HepG2 (cell line): Measurements from ENCODE around the gene PCIF1. TPM values are rescaled to one million over a fixed set of nuclear protein-coding genes. Genes with fewer than 3 reads are reported as not detected.

ENCODE experiments used
- CBX2 ChIP-seq, 2 experiments: fragments of 200-600 bp in 1 of 2; sonication (generic); formaldehyde crosslinking in 1 of 2; IDR thresholded peaks; 2 replicates each; pipeline versions ENCODE4 v1.7.0 to v1.8.1; 2018 to 2022; ENCODE audit warnings: low read depth in 2 of 2, low read length in 1 of 2, mild to moderate bottlenecking in 1 of 2, missing genetic modification reagents in 1 of 2
- GATAD1 ChIP-seq: IDR thresholded peaks from 2 replicates; pipeline ENCODE4 v1.6.1; 2016; ENCODE audit warnings: missing genetic modification reagents, missing compliant biosample characterization
- HOXA3 ChIP-seq: sonication (generic); formaldehyde crosslinking; IDR thresholded peaks from 2 replicates; pipeline ENCODE4 v1.5.0; 2020; ENCODE audit warnings: missing genetic modification reagents
- KLF16 ChIP-seq, 2 experiments: sonication (generic) in 1 of 2; formaldehyde crosslinking in 1 of 2; IDR thresholded peaks; 2 replicates each; pipeline versions ENCODE4 v1.6.1 to v1.8.0; 2016 to 2023; ENCODE audit warnings: missing genetic modification reagents in 2 of 2, missing compliant biosample characterization in 1 of 2
- MAF1 ChIP-seq: sonication (generic); formaldehyde crosslinking; IDR thresholded peaks from 2 replicates; pipeline ENCODE4 v1.5.0; 2020; ENCODE audit warnings: missing genetic modification reagents, borderline replicate concordance
- PHF21A ChIP-seq: sonication (generic); formaldehyde crosslinking; IDR thresholded peaks from 2 replicates; pipeline ENCODE4 v1.5.0; 2020; ENCODE audit warnings: mild to moderate bottlenecking, missing genetic modification reagents
- PRPF4 ChIP-seq: fragments of 200-400 bp; formaldehyde crosslinking; IDR thresholded peaks from 2 replicates; pipeline ENCODE4 v1.6.1; 2016; ENCODE audit warnings: low read length, low read depth; ENCODE audit not compliant: poor library complexity, severe bottlenecking
- SMARCE1 ChIP-seq: fragments of 450-650 bp; IDR thresholded peaks from 2 replicates; pipeline ENCODE4 v1.6.1; 2017; ENCODE audit warnings: borderline replicate concordance
- SNAPC2 ChIP-seq: sonication (generic); formaldehyde crosslinking; IDR thresholded peaks from 2 replicates; pipeline ENCODE4 v1.8.1; 2022; ENCODE audit warnings: mild to moderate bottlenecking, missing genetic modification reagents
- STAG1 ChIP-seq: sonication (generic); formaldehyde crosslinking; IDR thresholded peaks from 2 replicates; pipeline ENCODE4 v1.4.0; 2020; ENCODE audit warnings: missing genetic modification reagents
- TBP ChIP-seq: sonication (generic); formaldehyde crosslinking; IDR thresholded peaks from 2 replicates; pipeline ENCODE4 v1.5.0; 2020; ENCODE audit warnings: missing genetic modification reagents
- TBX2 ChIP-seq: sonication (generic); formaldehyde crosslinking; IDR thresholded peaks from 2 replicates; pipeline ENCODE4 v1.5.0; 2020; ENCODE audit warnings: missing genetic modification reagents, mild to moderate bottlenecking, borderline replicate concordance
- TCF7L2 ChIP-seq: IDR thresholded peaks from 2 replicates; pipeline ENCODE4 v1.6.1; 2011; ENCODE audit warnings: mild to moderate bottlenecking, low read depth, low read length, moderate library complexity
- TOE1 ChIP-seq: sonication (generic); formaldehyde crosslinking; IDR thresholded peaks from 2 replicates; pipeline ENCODE4 v1.4.0; 2020; ENCODE audit warnings: mild to moderate bottlenecking, missing genetic modification reagents
- U2AF2 ChIP-seq: fragments of 200-400 bp; formaldehyde crosslinking; IDR thresholded peaks from 2 replicates; pipeline ENCODE4 v1.6.1; 2017; ENCODE audit warnings: low read depth, mild to moderate bottlenecking, low read length
- ZFP1 ChIP-seq: IDR thresholded peaks from 2 replicates; pipeline ENCODE4 v1.6.1; 2016
- ZNF234 ChIP-seq: sonication (generic); formaldehyde crosslinking; conservative IDR thresholded peaks from 2 replicates; pipeline ENCODE4 v1.5.1; 2020; ENCODE audit warnings: mild to moderate bottlenecking, missing genetic modification reagents
- ZNF264 ChIP-seq: sonication (generic); formaldehyde crosslinking; IDR thresholded peaks from 2 replicates; pipeline ENCODE4 v1.4.0; 2020; ENCODE audit warnings: missing genetic modification reagents
- ZNF274 ChIP-seq: sonication (generic); formaldehyde crosslinking; IDR thresholded peaks from 2 replicates; pipeline ENCODE4 v1.5.1; 2020; ENCODE audit warnings: mild to moderate bottlenecking, missing genetic modification reagents
- ZNF296 ChIP-seq: sonication (generic); formaldehyde crosslinking; conservative IDR thresholded peaks from 2 replicates; pipeline ENCODE4 v1.5.0; 2020; ENCODE audit warnings: mild to moderate bottlenecking, missing genetic modification reagents
- ZNF367 ChIP-seq: sonication (generic); formaldehyde crosslinking; IDR thresholded peaks from 2 replicates; pipeline ENCODE4 v1.4.0; 2020; ENCODE audit warnings: missing genetic modification reagents, borderline replicate concordance
- polyA plus RNA-seq, 8 experiments: library from polyadenylated mRNA; depleted of rRNA in 3 of 8; stranded (reverse) in 7 of 8; unstranded in 1 of 8; fragments of >200 nt; fragmentation: Illumina TruSeq in 4 of 8; extraction: Trizol in 4 of 8; gene quantifications; 2 replicates each; pipeline versions ENCODE4 v1.2.1 to v1.2.3, GENCODE V29; 2011 to 2016; ENCODE audit warnings: low read depth in 4 of 8, missing spikeins in 1 of 8, mixed read lengths in 1 of 8; ENCODE audit not compliant: insufficient read depth in 1 of 8
- total RNA-seq, 5 experiments: library from RNA; depleted of rRNA; stranded (reverse); fragments of >200 nt; fragmentation: Illumina TruSeq; extraction: Trizol; gene quantifications; 2 replicates each; pipeline ENCODE4 v1.2.3, GENCODE V29; 2016; ENCODE audit warnings: low read depth in 1 of 5
- TF ChIP-seq, protein P1 (sequence below): sonication (generic); formaldehyde crosslinking; IDR thresholded peaks from 2 replicates; pipeline ENCODE4 v1.4.0; 2020; ENCODE audit warnings: missing genetic modification reagents
- TF ChIP-seq, protein P2 (sequence below): sonication (generic); formaldehyde crosslinking; IDR thresholded peaks from 2 replicates; pipeline ENCODE4 v1.4.0; 2020; ENCODE audit warnings: mild to moderate bottlenecking, missing genetic modification reagents
- TF ChIP-seq, protein P3 (sequence below): sonication (generic); formaldehyde crosslinking; IDR thresholded peaks from 2 replicates; pipeline ENCODE4 v1.4.0; 2020; ENCODE audit warnings: missing genetic modification reagents

Gene PCIF1
- total and polyA plus RNA-seq, 2 of the 13 experiments (the other 11 are each of a cell fraction or from before 2014, with no cell fraction given) = 20.9 to 24.4 TPM

DNA sequence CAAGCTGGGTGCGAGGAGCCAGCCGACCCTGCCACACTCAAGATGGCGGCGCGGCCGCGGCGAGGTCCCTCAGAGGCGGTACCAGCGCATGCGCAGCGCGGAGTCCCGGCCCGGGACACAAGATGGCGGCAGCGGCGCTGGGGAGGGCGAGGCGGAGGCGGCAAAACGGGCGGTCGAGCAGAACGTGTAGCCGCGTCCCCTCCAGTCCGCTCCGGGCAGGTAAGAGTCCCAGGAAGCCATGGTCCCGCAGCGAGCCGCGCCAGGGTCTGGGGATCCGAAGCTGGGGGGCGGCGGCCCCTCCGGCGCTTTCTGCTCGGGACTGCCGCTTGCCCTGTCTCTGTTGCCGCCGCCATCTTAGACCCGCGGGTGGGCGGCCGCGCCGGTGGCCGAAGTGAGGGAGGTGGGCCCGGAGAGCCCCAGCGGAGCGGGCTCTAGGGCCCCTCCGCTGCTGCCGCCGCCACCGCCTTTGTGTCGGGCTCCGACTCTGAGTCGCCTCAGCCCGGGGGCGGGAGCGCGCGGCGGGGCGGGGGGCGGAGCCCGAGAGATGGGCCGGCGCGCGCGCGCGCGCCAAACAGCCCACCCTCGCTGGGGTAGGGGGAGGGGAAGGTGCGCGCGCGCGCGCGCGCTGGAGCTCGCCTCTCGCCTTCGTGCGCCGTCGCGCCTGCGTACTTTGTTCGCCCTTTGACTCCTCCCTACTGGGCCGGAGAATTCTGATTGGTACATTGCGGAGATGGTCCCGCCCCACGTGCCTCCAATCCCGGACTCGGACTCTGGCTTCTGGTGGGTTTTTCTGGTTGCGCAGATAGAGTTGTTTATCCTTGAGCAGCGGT is at the start of gene PCIF1 (continued):
- TF ChIP-seq, protein P1, sequence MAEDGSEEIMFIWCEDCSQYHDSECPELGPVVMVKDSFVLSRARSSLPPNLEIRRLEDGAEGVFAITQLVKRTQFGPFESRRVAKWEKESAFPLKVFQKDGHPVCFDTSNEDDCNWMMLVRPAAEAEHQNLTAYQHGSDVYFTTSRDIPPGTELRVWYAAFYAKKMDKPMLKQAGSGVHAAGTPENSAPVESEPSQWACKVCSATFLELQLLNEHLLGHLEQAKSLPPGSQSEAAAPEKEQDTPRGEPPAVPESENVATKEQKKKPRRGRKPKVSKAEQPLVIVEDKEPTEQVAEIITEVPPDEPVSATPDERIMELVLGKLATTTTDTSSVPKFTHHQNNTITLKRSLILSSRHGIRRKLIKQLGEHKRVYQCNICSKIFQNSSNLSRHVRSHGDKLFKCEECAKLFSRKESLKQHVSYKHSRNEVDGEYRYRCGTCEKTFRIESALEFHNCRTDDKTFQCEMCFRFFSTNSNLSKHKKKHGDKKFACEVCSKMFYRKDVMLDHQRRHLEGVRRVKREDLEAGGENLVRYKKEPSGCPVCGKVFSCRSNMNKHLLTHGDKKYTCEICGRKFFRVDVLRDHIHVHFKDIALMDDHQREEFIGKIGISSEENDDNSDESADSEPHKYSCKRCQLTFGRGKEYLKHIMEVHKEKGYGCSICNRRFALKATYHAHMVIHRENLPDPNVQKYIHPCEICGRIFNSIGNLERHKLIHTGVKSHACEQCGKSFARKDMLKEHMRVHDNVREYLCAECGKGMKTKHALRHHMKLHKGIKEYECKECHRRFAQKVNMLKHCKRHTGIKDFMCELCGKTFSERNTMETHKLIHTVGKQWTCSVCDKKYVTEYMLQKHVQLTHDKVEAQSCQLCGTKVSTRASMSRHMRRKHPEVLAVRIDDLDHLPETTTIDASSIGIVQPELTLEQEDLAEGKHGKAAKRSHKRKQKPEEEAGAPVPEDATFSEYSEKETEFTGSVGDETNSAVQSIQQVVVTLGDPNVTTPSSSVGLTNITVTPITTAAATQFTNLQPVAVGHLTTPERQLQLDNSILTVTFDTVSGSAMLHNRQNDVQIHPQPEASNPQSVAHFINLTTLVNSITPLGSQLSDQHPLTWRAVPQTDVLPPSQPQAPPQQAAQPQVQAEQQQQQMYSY (CRISPR knock-in tag) = peak; percentile 36; the same call in 1 of the 2 replicates
- 0 out of 2 replicates have a peak, but pooled peaks have one; percentile 74 for TF ChIP-seq SNAPC2
- TF ChIP-seq ZNF234 (CRISPR knock-in tag) = no peak
- no peak for TF ChIP-seq TCF7L2
- peak; percentile 97; the same call in 1 of the 2 replicates for TF ChIP-seq ZNF274
- TF ChIP-seq TBX2 = peak; percentile 84
- peak; percentile 79; the same call in 1 of the 2 replicates for TF ChIP-seq MAF1 (CRISPR knock-in tag)
- TF ChIP-seq GATAD1 = peak; percentile 88
- no peak for TF ChIP-seq SMARCE1
- TF ChIP-seq ZNF367 (CRISPR knock-in tag) = peak; percentile 93; the same call in 1 of the 2 replicates
- TF ChIP-seq PHF21A = peak; percentile 84
- no peak for TF ChIP-seq PRPF4
- TF ChIP-seq, protein P2, sequence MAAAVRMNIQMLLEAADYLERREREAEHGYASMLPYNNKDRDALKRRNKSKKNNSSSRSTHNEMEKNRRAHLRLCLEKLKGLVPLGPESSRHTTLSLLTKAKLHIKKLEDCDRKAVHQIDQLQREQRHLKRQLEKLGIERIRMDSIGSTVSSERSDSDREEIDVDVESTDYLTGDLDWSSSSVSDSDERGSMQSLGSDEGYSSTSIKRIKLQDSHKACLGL (CRISPR knock-in tag) = peak; percentile 86
- TF ChIP-seq ZFP1 (CRISPR knock-in tag) = peak; percentile 36; the same call in 1 of the 2 replicates
- TF ChIP-seq TBP (CRISPR knock-in tag) = no peak
- TF ChIP-seq HOXA3 (CRISPR knock-in tag) = peak; percentile 99
- TF ChIP-seq, protein P3, sequence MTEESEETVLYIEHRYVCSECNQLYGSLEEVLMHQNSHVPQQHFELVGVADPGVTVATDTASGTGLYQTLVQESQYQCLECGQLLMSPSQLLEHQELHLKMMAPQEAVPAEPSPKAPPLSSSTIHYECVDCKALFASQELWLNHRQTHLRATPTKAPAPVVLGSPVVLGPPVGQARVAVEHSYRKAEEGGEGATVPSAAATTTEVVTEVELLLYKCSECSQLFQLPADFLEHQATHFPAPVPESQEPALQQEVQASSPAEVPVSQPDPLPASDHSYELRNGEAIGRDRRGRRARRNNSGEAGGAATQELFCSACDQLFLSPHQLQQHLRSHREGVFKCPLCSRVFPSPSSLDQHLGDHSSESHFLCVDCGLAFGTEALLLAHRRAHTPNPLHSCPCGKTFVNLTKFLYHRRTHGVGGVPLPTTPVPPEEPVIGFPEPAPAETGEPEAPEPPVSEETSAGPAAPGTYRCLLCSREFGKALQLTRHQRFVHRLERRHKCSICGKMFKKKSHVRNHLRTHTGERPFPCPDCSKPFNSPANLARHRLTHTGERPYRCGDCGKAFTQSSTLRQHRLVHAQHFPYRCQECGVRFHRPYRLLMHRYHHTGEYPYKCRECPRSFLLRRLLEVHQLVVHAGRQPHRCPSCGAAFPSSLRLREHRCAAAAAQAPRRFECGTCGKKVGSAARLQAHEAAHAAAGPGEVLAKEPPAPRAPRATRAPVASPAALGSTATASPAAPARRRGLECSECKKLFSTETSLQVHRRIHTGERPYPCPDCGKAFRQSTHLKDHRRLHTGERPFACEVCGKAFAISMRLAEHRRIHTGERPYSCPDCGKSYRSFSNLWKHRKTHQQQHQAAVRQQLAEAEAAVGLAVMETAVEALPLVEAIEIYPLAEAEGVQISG (CRISPR knock-in tag) = peak; percentile 87
- TF ChIP-seq KLF16 (CRISPR knock-in tag; IDR thresholded peaks at IDR 0.05) = peak; percentile 90 to 96
- no peak for TF ChIP-seq CBX2 (IDR thresholded peaks at IDR 0.05; ENCODE audit: low read depth, low read length)
- peak; percentile 24; the same call in 1 of the 2 replicates for TF ChIP-seq CBX2 (CRISPR knock-in tag; IDR thresholded peaks at IDR 0.05; ENCODE audit: low read depth)
- peak; percentile 82; the same call in 1 of the 2 replicates for TF ChIP-seq TOE1
- TF ChIP-seq U2AF2 = 0 out of 2 replicates have a peak, but pooled peaks have one; percentile 32
- TF ChIP-seq STAG1 (CRISPR knock-in tag) = peak; percentile 17; the same call in 1 of the 2 replicates
- peak; percentile 88; the same call in 1 of the 2 replicates for TF ChIP-seq ZNF296 (CRISPR knock-in tag)
- no peak for TF ChIP-seq ZNF264
